Activated naive CD4-positive, alpha-beta T cell treated with anti-CD3 and anti-CD28 coated beads, Interleukin-2, amount 50 U/mL, for 16 hours (primary cell): ENCODE measurements around the gene NEDD4L.

Experiments used
- DNase-seq: peaks from one replicate; pipeline ENCODE4 v3.0.0-alpha.2; 2020

The NEDD4L gene

DNA sequence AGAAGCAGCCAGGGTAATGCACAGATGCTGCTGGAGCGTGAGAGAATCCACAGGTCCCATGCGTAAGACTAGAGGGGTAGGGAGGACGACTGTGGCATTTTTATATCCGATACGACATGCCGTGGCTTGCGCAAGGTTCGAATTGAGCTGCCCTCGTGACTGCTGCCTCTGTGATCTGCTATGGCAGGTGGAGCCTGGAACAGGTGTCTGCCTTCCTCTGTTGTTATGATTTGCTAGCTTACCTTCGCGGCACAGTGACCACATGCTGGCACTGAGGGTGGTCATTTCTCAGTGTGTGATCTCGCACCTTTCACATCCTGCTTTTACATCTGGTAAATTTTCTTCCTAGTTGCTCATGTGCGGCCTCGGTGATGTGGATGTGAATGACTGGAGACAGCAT, 344.7 kb downstream of the NEDD4L start:
- no peak for DNase-seq

DNA sequence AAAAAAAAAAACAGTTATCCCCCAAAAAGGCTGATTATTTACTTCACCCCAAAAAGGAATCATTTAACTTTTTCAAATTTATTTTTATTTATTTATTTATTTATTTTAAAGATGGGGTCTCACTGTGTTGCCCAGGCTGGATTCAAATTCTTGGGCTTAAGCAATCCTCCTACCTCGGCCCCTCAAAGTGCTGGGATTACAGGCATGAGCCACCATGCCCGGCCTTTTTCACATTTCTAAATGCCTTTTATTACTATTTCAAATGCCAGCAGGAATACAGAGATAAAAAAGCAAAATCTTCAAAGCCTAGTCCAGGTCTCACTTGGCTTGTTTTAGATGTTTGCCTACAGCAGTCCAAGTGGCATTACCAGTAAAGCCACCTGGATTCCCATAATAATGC, 345.7 kb downstream of the NEDD4L start:
- DNase-seq = no peak

DNA sequence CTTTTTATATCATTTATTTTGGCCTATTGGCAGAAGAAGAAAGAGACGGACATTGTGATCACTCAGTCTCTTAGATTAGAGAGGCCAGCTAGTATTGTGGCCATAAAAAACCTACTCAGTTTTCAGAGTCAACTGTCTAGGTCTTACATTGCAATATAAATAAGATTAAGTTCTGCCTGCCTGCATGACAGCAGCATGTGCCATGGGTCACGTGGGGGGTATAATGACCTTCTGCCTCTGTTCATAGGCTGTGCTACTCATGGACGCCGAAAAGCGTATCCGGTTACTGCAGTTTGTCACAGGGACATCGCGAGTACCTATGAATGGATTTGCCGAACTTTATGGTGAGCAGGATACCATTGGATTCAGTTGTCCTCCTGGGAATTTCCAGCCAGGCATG, 346.4 kb downstream of the NEDD4L start:
- DNase-seq = no peak

DNA sequence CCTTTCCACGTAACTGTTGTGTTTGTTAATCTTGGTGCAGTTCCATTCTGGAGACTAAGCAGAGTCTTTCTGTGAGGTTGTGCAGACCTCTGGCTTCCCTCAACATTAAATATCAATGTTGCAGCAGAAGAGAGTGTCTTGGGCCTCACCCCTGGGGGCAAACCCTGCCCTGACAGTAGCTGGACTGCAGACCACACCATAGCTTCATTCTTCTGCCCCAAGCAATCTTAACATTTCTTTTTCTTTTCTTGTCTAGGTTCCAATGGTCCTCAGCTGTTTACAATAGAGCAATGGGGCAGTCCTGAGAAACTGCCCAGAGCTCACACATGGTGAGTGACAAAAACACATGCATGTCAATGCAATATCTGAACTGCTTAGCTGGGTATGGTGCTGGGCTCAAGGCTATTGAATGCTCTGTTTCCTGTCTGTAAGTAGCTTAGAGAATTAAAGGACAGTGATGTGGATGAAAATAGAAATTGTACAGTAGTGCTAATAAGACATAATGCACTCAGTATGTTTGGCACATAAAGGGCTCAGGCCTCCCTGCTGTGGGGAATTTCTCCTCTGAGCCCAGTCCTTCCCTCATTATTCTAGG, 347.3 kb downstream of the NEDD4L start:
- no peak for DNase-seq

DNA sequence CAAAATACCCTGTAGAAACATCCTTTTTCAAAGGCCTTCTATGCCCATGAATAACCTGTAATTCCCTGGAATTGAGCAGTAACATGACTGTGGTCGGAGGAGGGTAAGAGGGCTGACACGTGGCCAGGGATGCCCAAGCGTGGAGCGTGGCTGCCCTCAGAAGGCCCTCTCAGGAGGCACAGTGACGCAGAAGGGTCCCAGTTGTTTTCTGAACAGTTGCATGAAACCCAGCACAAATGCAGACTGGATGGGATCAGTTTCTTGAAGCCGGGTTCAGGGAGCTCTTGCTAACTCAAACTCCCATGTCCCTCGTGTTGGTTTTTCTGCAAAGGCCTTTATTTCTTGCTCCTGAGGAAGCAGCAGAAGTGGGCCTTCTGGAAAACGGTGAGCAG, 347.9 kb downstream of the NEDD4L start:
- DNase-seq = no peak

DNA sequence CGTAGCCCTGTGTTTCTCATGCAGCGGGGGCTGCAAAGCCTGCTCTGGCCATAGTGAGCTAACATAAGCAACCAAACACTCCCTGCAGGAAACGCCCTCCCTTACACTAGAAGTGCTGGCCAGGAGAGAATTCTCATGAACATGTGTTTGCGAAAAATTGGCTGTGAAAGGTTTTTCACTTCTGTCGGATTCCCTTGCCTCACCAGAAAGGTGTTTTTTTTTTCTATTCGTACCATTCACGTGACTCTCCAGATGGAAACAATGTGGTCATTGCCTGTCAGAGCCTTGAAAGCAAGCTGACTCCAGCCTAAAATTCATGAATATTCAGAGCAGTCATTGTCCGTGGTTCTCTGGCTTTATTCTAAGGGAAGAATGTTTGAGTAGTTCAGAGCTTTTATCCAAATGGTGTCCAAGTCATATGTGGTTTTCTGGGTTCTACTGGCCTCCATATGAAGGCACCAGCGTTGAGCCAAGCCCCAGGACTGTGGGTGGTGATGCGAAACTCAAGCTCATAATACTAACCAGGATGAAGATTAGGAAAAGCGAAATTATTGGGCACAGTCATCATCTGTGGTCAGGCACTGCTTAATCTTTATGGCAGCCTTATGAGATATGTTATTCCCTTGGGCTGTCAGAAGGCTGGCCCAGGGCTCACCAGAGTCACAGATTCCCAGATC, 348.4 kb downstream of the NEDD4L start:
- DNase-seq = no peak

DNA sequence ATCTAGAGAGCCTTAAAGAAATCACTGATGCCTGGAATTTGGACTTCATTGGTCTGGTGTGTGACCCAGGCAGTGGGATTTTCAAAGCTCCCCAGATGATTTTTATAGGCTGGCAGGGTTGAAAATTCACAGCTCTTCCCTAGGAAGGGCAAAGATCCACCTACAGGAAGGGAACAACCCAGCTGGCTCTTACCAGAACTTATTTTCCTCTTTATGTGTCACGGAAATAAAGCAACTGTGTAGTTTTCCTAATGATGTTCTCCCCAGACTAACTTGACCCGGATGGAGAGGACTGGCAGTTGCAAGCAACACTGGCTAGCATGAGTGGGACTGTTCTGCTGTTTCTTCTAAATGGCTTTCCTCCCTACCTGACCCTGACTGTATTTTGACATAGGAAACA, 349.3 kb downstream of the NEDD4L start:
- no peak for DNase-seq

DNA sequence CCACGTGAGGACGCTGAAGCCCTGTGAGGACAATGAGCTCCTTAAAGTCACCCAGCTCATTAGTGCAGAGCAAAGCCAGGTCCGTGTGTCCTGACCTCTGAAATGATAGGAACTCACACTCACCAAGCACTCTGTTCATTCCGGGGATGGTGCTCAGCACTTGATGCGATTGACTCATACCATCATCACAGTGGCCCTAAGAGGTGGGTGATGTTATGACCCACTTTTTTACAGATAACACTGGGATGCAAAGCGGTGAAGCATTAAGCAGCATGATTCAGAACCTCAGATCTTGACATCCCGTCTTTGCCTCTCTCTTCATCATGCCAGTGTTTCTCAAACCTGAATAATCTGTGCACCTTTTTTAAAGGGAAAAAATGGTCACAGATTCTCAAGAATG, 350.0 kb downstream of the NEDD4L start:
- no peak for DNase-seq

DNA sequence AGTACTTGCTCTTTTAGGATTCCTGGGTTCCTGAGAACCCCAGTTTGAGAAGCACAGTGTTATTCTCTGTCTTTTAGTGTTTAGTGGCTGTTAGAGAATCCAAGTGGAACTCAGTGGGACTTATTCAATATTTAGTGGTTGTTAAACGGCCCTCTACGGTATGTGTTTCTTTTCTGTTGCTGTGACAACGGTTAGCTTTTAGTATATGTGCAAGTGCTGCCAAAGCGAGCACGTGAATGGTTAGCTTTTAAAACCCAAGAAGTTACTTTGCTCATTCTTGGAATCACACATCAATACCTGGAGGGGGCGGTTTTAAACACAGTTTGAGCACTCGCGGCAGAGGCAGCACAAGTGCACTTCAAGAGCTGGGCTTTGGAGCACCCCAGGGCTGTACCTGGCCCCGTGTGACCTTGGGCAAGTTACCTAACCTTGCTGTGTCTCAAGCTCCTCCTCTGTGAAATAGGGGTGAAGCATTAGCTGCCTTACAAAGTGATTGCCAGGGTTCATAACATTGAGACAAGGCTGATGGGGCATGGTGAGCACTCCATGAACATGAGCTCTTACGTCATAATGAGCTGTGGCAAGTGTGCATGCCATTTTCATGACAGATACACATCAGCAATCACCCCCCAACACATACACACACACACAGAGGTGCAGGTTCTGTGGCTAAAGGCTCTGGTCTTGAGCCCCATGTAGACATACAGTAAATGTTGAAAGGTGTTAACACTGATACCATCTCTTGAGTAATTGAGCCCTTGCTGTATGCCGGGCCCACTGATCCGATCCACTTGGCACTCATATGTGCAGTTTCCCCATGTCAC, 350.8 kb downstream of the NEDD4L start:
- no peak for DNase-seq

DNA sequence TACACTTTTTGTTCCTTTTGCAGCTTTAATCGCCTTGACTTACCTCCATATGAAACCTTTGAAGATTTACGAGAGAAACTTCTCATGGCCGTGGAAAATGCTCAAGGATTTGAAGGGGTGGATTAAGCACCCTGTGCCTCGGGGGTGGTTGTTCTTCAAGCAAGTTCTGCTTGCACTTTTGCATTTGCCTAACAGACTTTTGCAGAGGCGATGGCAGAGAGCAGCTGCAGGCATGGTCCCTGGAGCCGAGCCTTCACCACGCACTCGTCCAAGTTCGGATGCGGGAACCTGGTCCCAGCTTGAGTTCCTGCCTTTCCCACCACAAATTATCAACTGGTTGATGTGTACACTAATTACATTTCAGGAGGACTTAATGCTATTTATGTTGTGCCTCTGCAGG, 352.1 kb downstream of the NEDD4L start:
- DNase-seq = no peak

DNA sequence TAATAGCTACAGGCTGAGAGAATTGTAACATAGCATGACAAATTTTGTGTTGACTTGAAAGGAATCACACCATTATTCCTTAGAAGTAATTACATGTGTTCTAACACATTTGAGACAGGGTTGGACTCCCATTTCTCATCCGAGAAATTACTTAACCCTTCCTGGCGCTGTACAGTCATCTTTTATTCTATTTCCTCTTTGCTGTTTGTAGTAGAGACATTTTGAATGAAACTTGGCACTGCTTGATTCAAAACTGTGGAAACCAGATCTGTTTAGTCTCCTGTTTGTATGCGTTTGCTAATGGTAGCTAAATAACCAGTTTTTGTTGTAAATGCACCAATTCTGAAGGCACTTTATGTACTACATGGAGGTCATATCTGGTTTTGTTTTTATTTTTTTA, 352.9 kb downstream of the NEDD4L start:
- no peak for DNase-seq

DNA sequence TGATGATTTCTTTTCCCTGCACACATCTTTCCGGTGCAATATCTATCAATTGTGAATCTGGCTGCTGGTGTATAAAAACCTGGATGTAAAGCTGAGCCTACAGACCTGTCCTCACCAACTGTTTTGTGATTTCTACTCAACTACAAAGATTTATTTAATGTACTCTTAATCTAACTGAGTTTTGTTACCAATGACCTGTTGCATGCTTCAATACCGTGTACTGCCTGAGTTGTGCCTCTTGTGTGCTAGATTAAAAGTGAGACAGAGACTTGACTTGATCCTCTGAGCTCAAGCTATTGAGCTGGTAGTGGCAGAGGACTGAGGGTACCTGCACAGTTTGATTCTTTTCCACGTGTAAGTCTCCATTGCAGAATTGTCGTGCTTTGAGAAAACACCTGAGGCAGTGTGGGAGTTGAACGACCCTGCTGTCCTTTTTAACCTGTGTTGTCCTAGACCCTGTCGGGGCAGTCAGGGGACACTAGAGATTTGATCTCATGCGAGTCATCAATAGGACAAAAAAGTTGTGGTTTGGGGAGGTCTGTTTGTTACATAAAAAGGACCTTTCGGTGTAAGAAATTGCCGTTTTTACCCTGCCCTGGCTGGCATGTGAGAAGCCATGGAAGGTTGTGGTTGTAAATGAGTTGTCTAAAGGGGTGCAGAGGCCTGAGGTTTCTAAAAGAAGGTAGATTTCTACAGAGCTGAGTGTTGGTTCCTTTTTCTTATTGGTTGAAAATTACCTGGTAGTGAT, 353.5 kb downstream of the NEDD4L start:
- no peak for DNase-seq

DNA sequence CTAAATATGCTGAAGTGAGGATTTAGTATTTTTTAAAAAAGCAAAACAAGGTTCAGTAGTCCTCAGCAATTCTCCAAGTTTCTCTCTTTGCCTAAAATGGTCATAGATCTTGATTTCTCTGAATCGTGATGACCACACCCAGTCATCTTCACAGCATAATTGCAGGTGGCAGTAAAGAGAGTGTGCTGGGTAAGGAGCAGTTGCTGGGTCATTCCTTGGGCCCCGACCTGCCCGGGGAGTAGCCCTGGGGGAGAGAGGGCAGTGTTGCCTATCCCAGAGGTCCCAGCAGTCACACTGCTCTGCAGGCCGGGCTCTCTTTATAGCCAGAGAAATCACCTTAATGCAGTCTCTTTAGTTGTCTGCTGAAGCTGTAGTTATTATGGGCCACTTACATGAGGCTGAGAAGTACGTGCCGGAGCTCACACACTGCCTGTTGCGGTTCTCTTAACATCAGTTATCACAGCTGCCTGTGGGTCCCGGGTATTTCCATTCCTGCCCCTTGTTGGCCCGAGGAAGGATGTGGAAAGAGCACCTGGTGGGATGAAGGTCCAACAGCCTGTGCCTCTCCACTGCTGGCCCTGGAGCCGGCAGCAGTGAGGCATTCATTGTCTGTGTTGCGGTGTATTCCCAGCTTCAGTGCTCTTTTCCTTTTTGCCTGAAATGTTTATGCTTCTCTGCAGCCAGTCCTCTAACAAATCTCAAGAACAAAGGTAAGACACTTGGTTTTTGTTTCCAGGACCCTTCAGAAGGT, 354.8 kb downstream of the NEDD4L start:
- no peak for DNase-seq

DNA sequence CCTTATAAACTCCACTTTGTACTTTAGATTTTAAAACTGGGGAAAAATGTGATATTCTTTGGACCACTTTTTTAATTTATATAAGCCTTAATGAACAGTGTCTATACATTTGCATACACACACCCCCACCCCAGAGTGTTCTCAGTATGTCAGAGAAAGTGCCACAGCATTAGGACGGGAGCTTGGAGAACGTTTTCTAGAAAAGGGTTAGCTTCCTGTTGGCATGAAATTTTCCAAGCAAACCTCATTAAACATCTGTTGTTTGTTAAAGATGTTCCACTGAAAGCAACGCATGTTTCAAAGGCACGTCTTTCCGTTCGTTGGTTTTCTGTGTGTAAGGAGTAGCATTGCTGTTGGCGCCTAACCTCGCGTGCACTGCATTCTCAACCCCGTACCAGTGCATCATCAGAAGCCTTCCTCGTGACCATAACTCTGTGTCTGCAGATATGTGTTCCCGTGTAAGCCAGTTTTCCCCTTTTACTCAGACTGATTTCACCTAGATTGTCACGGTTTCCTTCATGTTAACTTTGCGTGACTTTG, 356.4 kb downstream of the NEDD4L start:
- DNase-seq = peak; percentile 40

DNA sequence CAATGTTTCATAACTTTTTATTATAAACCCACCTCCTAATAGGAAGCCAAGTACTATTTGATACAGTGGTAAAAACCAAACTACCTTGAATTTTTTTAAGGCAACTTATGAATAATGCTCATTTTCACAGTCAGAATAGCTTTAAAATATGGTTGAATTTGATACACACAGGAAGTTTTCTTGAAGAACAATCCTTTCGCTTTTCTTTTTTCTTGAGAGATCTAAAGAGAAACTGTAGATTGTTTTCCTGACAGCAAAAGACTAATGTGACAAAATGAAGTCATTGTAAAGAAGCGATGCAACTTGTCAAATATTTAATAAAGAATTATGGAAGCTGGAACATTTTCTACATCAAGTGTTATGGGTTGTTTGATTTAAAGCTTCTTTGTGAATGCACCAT, 357.2 kb downstream of the NEDD4L start:
- no peak for DNase-seq

DNA sequence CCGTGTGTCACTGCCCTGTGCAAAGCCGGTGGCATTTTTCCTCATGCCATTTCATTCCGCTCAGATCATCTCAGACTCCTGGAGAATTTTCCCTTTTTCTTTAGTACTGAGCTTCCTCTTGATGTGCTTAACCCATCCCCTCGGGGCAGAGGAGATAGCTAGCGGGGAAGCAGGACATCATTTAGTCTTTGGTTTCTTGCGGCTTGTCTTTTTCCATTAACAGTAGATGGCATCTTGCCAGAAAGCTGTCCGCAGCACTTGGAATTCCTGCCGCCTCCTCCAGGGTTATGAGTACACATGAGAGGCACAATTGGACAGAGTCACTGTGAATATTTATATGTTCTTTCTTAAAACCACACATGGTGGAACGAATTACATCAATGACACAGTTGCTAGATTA, 358.2 kb downstream of the NEDD4L start:
- DNase-seq = no peak

DNA sequence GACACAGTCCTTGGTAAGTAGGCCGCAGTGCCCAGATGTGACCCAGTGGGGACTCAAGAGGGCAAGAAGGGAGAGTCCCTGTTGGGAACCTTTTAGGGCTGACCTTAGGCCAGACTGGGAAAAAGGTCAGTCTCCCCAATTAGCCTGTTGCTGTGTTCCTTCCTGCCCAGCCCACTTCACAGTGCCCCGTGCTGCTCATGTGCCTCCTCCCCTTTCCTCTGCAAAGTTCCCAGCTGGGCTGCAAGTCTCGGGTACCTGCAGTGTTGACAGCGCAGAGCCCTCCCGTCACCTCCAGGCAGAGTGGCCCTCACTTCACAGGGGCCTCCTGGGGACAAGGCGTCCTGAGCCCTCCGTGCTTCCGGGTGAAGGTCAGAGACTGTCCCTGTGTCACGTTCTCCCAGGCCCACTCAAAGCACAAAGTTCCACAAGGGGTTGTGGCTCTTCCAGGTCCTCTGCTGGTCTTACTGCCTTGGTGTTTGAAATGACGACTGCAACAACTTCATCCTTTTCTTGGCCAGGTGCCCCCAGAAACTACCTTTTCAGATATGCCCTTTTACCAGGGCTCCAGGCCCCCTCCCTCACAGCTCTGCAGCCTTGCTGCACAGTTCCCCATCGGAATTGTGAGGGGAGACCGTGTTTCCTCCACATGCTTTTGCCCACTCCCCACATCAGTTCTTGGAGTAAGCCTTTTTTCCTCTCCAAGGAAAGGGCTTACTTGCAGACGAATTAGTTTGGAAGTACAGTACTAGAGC, 359.1 kb downstream of the NEDD4L start:
- no peak for DNase-seq

DNA sequence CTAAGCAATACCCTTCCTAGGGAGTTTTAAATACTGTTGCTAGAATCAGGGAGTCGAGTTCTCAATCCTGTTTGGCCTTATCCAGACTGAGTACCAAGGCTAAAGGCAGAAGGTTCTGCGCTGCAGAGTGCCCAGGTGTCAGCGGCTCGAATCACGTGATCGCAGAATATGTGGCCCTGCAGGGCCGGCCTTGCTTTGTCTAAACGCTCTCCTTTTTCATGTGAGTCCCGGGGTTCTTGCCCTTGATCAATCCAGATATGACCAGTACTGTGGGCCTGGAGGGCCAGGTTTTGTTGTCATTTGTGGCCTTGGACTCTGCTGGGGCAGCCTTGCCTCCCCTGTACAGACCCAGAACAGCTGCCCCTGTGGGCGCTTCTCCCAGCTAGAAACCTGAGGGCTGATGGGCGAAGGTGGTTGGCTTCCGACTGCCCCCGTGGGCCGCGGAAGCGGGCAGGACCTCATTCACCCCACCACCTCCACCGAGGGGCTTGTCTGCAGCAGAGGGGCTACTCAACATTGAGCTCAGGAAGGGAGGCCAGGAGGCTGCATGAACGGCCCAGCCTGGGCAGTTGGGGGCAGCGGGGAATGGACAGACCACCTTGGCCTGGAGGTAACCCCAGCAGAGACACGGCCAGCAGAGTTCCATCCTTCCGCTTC, 359.9 kb downstream of the NEDD4L start:
- no peak for DNase-seq

DNA sequence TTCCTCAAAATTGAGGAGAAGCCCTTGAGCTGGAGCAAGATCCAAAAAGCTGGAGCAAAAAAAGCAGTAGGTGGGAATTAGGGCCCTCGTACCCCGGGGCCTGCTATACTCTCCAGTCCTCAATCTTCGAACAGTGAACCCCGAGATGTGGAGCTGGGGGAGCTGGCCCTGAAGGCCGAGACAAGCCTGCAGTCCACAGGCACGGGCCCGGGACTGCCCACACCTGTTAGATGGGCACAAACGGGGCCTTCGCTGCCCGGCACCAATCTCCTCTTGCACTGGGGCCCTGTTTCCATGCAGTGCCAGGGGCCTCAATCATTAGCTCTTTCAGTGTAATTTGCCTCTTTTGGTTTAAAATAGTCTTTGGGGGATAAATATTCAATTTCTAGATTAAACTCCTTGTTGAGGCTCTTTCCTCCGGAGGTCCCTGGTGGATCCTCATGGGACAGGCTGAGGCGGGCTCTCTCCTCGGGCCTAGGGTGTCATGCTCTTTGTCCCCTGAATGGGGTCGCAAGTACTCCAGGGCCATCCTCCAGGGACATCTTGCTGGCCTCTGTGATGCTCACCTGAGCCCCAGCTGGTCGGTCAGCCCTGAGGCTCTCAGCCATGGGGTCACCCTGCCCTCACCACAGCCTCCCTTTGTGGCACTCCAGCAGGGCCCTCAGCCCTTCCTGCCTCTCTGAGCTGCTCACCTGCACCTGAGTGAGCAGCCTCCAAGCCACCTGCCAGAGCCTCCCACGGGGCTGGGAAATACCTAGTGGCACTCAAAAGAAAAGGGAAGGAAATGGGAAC, 361.3 kb downstream of the NEDD4L start:
- DNase-seq = no peak

DNA sequence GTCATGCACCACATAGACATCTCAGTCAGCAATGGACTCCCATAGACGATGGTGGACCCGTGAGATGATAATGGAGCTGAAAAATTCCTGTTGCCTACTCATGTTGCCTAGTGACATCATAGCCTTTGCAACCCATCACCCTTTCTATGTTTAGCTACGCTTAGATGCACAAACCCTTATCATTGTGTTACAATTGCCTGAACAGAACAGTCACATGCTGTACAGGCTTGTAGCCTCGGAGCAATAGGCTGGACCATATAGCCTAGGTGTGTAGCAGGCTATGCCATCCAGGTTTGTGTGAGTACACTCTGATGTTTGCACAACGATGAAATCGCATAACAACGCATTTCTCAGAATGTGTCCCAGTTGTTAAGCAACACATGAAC, 363.2 kb downstream of the NEDD4L start:
- DNase-seq = no peak
